Measurements from ENCODE around the gene MB21D2. TPM values are rescaled to one million over a fixed set of nuclear protein-coding genes. Genes with fewer than 3 reads are reported as not detected.

Gene MB21D2
- total and polyA plus RNA-seq, 2 experiments from 2014 or later, result 8.1 to 35.9 TPM

DNA sequence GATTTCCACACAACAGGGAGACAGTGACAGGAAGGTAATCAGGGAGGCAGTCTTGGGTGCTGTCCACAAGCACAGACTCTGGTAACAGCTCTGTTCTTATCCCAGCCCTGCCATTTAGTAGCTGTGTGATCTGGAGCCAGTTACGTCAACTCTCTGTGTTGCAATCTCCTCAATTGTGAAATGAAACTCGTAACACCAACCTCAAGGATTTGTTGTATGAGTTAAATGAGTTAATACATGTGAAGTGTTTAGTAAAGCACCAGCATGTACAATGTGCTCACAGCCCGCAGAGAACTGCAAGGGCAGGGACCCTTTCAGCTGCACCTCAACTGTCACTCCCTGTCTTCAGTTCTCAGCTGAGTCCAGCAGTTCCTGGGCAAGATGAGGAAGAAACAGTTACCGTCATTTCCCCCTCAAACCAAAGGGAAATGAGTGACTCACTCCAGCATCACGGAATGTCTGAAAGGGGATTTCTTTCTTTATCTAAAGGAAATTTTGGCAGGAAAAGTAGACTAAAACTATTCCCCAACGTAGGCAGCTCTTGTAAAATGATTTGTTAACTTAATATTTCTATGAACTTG is 39.9 kb upstream of the MB21D2 start:
- H3K4me1 Mint-ChIP-seq, result no peaks in the 10 kb centered on the region
- Histone ChIP-seq H3K27me3 (ENCODE audit: insufficient read depth) (no peaks in the 10 kb centered on the region), H2AFZ (no peak overlapping the region; the same call in 1 of the 2 replicates), H3K36me3 (ENCODE audit: insufficient read depth) (no peaks in the 10 kb centered on the region), H3K27ac (ENCODE audit: low read depth) (no peak overlapping the region), H3K9me2 (ENCODE audit: insufficient read depth) (peaks cover 11% of the 10 kb centered on the region; the same call in 1 of the 2 replicates), H3K79me2 (replicated peaks; ENCODE audit: insufficient read depth) (no peaks in the 10 kb centered on the region), H3K4me2 (no peak overlapping the region), H3F3A (replicated peaks; ENCODE audit: low read depth) (no peaks in the 10 kb centered on the region), H3K4me3 (no peak overlapping the region), H4K20me1 (replicated peaks; ENCODE audit: insufficient read depth) (no peaks in the 10 kb centered on the region), H3K4me1 (ENCODE audit: insufficient read depth) (no peaks in the 10 kb centered on the region)
- TF ChIP-seq, protein P1, sequence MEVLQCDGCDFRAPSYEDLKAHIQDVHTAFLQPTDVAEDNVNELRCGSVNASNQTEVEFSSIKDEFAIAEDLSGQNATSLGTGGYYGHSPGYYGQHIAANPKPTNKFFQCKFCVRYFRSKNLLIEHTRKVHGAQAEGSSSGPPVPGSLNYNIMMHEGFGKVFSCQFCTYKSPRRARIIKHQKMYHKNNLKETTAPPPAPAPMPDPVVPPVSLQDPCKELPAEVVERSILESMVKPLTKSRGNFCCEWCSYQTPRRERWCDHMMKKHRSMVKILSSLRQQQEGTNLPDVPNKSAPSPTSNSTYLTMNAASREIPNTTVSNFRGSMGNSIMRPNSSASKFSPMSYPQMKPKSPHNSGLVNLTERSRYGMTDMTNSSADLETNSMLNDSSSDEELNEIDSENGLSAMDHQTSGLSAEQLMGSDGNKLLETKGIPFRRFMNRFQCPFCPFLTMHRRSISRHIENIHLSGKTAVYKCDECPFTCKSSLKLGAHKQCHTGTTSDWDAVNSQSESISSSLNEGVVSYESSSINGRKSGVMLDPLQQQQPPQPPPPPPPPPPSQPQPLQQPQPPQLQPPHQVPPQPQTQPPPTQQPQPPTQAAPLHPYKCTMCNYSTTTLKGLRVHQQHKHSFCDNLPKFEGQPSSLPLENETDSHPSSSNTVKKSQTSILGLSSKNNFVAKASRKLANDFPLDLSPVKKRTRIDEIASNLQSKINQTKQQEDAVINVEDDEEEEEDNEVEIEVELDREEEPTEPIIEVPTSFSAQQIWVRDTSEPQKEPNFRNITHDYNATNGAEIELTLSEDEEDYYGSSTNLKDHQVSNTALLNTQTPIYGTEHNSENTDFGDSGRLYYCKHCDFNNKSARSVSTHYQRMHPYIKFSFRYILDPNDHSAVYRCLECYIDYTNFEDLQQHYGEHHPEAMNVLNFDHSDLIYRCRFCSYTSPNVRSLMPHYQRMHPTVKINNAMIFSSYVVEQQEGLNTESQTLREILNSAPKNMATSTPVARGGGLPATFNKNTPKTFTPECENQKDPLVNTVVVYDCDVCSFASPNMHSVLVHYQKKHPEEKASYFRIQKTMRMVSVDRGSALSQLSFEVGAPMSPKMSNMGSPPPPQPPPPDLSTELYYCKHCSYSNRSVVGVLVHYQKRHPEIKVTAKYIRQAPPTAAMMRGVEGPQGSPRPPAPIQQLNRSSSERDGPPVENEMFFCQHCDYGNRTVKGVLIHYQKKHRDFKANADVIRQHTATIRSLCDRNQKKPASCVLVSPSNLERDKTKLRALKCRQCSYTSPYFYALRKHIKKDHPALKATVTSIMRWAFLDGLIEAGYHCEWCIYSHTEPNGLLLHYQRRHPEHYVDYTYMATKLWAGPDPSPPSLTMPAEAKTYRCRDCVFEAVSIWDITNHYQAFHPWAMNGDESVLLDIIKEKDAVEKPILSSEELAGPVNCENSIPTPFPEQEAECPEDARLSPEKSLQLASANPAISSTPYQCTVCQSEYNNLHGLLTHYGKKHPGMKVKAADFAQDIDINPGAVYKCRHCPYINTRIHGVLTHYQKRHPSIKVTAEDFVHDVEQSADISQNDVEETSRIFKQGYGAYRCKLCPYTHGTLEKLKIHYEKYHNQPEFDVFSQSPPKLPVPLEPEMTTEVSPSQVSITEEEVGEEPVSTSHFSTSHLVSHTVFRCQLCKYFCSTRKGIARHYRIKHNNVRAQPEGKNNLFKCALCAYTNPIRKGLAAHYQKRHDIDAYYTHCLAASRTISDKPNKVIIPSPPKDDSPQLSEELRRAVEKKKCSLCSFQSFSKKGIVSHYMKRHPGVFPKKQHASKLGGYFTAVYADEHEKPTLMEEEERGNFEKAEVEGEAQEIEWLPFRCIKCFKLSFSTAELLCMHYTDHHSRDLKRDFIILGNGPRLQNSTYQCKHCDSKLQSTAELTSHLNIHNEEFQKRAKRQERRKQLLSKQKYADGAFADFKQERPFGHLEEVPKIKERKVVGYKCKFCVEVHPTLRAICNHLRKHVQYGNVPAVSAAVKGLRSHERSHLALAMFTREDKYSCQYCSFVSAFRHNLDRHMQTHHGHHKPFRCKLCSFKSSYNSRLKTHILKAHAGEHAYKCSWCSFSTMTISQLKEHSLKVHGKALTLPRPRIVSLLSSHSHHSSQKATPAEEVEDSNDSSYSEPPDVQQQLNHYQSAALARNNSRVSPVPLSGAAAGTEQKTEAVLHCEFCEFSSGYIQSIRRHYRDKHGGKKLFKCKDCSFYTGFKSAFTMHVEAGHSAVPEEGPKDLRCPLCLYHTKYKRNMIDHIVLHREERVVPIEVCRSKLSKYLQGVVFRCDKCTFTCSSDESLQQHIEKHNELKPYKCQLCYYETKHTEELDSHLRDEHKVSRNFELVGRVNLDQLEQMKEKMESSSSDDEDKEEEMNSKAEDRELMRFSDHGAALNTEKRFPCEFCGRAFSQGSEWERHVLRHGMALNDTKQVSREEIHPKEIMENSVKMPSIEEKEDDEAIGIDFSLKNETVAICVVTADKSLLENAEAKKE (CRISPR knock-in tag; IDR thresholded peaks at IDR 0.05), result no peak
- TF ChIP-seq EZH2 (IDR thresholded peaks at IDR 0.05; ENCODE audit: low read depth, unreplicated experiment) (no peak), ZNF114 (CRISPR knock-in tag; IDR thresholded peaks at IDR 0.05) (no peak), ZNF331 (CRISPR knock-in tag; IDR thresholded peaks at IDR 0.05; ENCODE audit: low read depth) (no peak), EZH2phosphoT487 (IDR thresholded peaks at IDR 0.05; ENCODE audit: unreplicated experiment) (no peak), CREB1 (CRISPR knock-in tag; IDR thresholded peaks at IDR 0.05; ENCODE audit: low read depth) (no peak), POLR2AphosphoS5 (IDR thresholded peaks at IDR 0.05; ENCODE audit: low read depth) (no peak)
- TF ChIP-seq, protein P2, sequence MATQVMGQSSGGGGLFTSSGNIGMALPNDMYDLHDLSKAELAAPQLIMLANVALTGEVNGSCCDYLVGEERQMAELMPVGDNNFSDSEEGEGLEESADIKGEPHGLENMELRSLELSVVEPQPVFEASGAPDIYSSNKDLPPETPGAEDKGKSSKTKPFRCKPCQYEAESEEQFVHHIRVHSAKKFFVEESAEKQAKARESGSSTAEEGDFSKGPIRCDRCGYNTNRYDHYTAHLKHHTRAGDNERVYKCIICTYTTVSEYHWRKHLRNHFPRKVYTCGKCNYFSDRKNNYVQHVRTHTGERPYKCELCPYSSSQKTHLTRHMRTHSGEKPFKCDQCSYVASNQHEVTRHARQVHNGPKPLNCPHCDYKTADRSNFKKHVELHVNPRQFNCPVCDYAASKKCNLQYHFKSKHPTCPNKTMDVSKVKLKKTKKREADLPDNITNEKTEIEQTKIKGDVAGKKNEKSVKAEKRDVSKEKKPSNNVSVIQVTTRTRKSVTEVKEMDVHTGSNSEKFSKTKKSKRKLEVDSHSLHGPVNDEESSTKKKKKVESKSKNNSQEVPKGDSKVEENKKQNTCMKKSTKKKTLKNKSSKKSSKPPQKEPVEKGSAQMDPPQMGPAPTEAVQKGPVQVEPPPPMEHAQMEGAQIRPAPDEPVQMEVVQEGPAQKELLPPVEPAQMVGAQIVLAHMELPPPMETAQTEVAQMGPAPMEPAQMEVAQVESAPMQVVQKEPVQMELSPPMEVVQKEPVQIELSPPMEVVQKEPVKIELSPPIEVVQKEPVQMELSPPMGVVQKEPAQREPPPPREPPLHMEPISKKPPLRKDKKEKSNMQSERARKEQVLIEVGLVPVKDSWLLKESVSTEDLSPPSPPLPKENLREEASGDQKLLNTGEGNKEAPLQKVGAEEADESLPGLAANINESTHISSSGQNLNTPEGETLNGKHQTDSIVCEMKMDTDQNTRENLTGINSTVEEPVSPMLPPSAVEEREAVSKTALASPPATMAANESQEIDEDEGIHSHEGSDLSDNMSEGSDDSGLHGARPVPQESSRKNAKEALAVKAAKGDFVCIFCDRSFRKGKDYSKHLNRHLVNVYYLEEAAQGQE (IDR thresholded peaks at IDR 0.05; ENCODE audit: unreplicated experiment), result no peak
- TF ChIP-seq, protein P3, sequence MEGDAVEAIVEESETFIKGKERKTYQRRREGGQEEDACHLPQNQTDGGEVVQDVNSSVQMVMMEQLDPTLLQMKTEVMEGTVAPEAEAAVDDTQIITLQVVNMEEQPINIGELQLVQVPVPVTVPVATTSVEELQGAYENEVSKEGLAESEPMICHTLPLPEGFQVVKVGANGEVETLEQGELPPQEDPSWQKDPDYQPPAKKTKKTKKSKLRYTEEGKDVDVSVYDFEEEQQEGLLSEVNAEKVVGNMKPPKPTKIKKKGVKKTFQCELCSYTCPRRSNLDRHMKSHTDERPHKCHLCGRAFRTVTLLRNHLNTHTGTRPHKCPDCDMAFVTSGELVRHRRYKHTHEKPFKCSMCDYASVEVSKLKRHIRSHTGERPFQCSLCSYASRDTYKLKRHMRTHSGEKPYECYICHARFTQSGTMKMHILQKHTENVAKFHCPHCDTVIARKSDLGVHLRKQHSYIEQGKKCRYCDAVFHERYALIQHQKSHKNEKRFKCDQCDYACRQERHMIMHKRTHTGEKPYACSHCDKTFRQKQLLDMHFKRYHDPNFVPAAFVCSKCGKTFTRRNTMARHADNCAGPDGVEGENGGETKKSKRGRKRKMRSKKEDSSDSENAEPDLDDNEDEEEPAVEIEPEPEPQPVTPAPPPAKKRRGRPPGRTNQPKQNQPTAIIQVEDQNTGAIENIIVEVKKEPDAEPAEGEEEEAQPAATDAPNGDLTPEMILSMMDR (conservative IDR thresholded peaks at IDR 0.05; ENCODE audit: low read depth in 2 of 2), result no peak
- H3K9me3 Mint-ChIP-seq, result no peaks in the 10 kb centered on the region; the same call in 2 of the 3 replicates
- no peak overlapping the region for H3K27ac Mint-ChIP-seq
- H3K36me3 Mint-ChIP-seq (ENCODE audit: low read depth), result no peaks in the 10 kb centered on the region
- H3K4me3 Mint-ChIP-seq, result no peak overlapping the region
- H3K27me3 Mint-ChIP-seq (ENCODE audit: insufficient read depth, low read depth, poor library complexity), result no peaks in the 10 kb centered on the region
- no peak for DNase-seq (ENCODE audit: low spot score)
- no peak for ATAC-seq

All from GM23338 (cell line).